GM23338 (cell line): ENCODE data around the gene BIN1. TPM values are rescaled to one million over a fixed set of nuclear protein-coding genes. Genes with fewer than 3 reads are reported as not detected.
A peak's percentile ranks its signal among the peaks of the same experiment; 100 is the strongest.

ENCODE experiments used
- ATAC-seq: fragments of 200-7000 bp; cut with Tn5 transposase; 3 replicates; pipeline ENCODE4 v1.9.1; 2020
- DNase-seq: peaks from one replicate; pipeline ENCODE4 v3.0.0-alpha.2; 2015; ENCODE audit warnings: low spot score
- H2AFZ ChIP-seq: fragments of 200-600 bp; sonication (generic); 2 replicates; pipeline ENCODE4 v1.8.0; 2016; ENCODE audit warnings: antibody characterized with exemption, mild to moderate bottlenecking, moderate library complexity
- H3F3A ChIP-seq: fragments of 200-600 bp; sonication (generic); replicated peaks from 2 replicates; pipeline ENCODE4 v1.8.0; 2017; ENCODE audit warnings: antibody characterized with exemption, mixed run types, low read depth
- H3K27ac ChIP-seq: fragments of 200-600 bp; sonication (generic); 2 replicates; pipeline ENCODE4 v1.6.1; 2016; ENCODE audit warnings: low read depth
- H3K27me3 ChIP-seq: fragments of 200-600 bp; sonication (generic); 2 replicates; pipeline ENCODE4 v1.8.0; 2016; ENCODE audit warnings: mild to moderate bottlenecking, mixed run types, moderate library complexity; ENCODE audit not compliant: insufficient read depth
- H3K36me3 ChIP-seq: fragments of 200-600 bp; sonication (generic); 2 replicates; pipeline ENCODE4 v1.8.0; 2016; ENCODE audit warnings: mild to moderate bottlenecking; ENCODE audit not compliant: insufficient read depth
- H3K4me1 ChIP-seq: fragments of 200-600 bp; sonication (generic); 2 replicates; pipeline ENCODE4 v1.8.0; 2016; ENCODE audit warnings: mild to moderate bottlenecking, moderate library complexity; ENCODE audit not compliant: insufficient read depth
- H3K4me2 ChIP-seq: fragments of 200-600 bp; sonication (generic); 2 replicates; pipeline ENCODE4 v1.7.1; 2017; ENCODE audit warnings: mixed run types
- H3K4me3 ChIP-seq: fragments of 200-600 bp; sonication (generic); 2 replicates; pipeline ENCODE4 v1.6.1; 2016; ENCODE audit warnings: mixed run types
- H3K79me2 ChIP-seq: fragments of 200-600 bp; sonication (generic); replicated peaks from 2 replicates; pipeline ENCODE4 v1.8.0; 2017; ENCODE audit warnings: mild to moderate bottlenecking; ENCODE audit not compliant: insufficient read depth
- H3K9me2 ChIP-seq: fragments of 200-600 bp; sonication (generic); 2 replicates; pipeline ENCODE4 v1.8.0; 2017; ENCODE audit not compliant: insufficient read depth
- H4K20me1 ChIP-seq: fragments of 200-600 bp; sonication (generic); replicated peaks from 2 replicates; pipeline ENCODE4 v1.8.0; 2017; ENCODE audit warnings: mild to moderate bottlenecking; ENCODE audit not compliant: insufficient read depth
- H3K27ac Mint-ChIP-seq: 2 replicates; pipeline ENCODE4 v1.8.0; 2020; ENCODE audit warnings: inconsistent platforms, mild to moderate bottlenecking, moderate library complexity, mixed read lengths
- H3K27me3 Mint-ChIP-seq: 3 replicates; pipeline ENCODE4 v1.8.0; 2022; ENCODE audit warnings: low read depth, mild to moderate bottlenecking, moderate library complexity, mixed read lengths, inconsistent platforms; ENCODE audit not compliant: insufficient read depth, poor library complexity
- H3K36me3 Mint-ChIP-seq: 3 replicates; pipeline ENCODE4 v1.8.0; 2021; ENCODE audit warnings: low read depth, mild to moderate bottlenecking, inconsistent platforms, moderate library complexity, mixed read lengths
- H3K4me1 Mint-ChIP-seq: 3 replicates; pipeline ENCODE4 v1.8.0; 2020; ENCODE audit warnings: mild to moderate bottlenecking, inconsistent platforms, mixed read lengths
- H3K4me3 Mint-ChIP-seq: 3 replicates; pipeline ENCODE4 v1.8.0; 2021; ENCODE audit warnings: moderate library complexity, mild to moderate bottlenecking, inconsistent platforms, mixed read lengths
- H3K9me3 Mint-ChIP-seq: 3 replicates; pipeline ENCODE4 v1.8.0; 2020; ENCODE audit warnings: moderate library complexity, mild to moderate bottlenecking, inconsistent platforms, mixed read lengths
- EZH2 ChIP-seq: fragments of 200-600 bp; sonication (generic); IDR thresholded peaks from one replicate; pipeline ENCODE4 v1.8.0; 2017; ENCODE audit warnings: antibody characterized with exemption, mild to moderate bottlenecking, low read depth; ENCODE audit not compliant: unreplicated experiment
- EZH2phosphoT487 ChIP-seq: fragments of 200-600 bp; sonication (generic); IDR thresholded peaks from one replicate; pipeline ENCODE4 v1.8.1; 2018; ENCODE audit warnings: antibody characterized with exemption; ENCODE audit not compliant: unreplicated experiment
- JUNB ChIP-seq: IDR thresholded peaks from one replicate; pipeline ENCODE4 v1.6.1; 2016; ENCODE audit warnings: antibody characterized with exemption; ENCODE audit not compliant: unreplicated experiment
- NANOG ChIP-seq: IDR thresholded peaks from 2 replicates; pipeline ENCODE4 v1.6.1; 2016; ENCODE audit warnings: antibody characterized with exemption, borderline replicate concordance
- POLR2AphosphoS5 ChIP-seq: IDR thresholded peaks from 2 replicates; pipeline ENCODE4 v1.6.1; 2016; ENCODE audit warnings: antibody characterized with exemption, low read depth
- REST ChIP-seq: IDR thresholded peaks from one replicate; pipeline ENCODE4 v1.6.1; 2018; ENCODE audit warnings: antibody characterized with exemption; ENCODE audit not compliant: unreplicated experiment
- STAT1 ChIP-seq: IDR thresholded peaks from one replicate; pipeline ENCODE4 v1.6.1; 2016; ENCODE audit warnings: antibody characterized with exemption; ENCODE audit not compliant: unreplicated experiment
- ZNF114 ChIP-seq: fragments of 250-450 bp; sonication (Bioruptor Pico); IDR thresholded peaks from 2 replicates; pipeline ENCODE4 v1.5.0; 2020; ENCODE audit warnings: mild to moderate bottlenecking, moderate library complexity
- ZNF331 ChIP-seq: fragments of 250-450 bp; sonication (Bioruptor Pico); IDR thresholded peaks from 2 replicates; pipeline ENCODE4 v1.5.0; 2020; ENCODE audit warnings: low read depth, mild to moderate bottlenecking, moderate library complexity
- ZNF462 ChIP-seq: fragments of 250-450 bp; sonication (Bioruptor Pico); IDR thresholded peaks from 2 replicates; pipeline ENCODE4 v1.5.0; 2020; ENCODE audit warnings: mild to moderate bottlenecking, moderate library complexity
- polyA plus RNA-seq: library from polyadenylated mRNA; unstranded; fragments of >200 nt; fragmentation: Nextera tagmentation; extraction: Ambion mirVana; gene quantifications from 2 replicates; pipeline ENCODE4 v1.2.1, GENCODE V29; 2016
- total RNA-seq: library from RNA; depleted of rRNA; stranded (reverse); fragments of >200 nt; shearing (Covaris generic); gene quantifications from 2 replicates; pipeline ENCODE4 v1.2.3, GENCODE V29; 2014
- TF ChIP-seq, protein P1 (sequence below): IDR thresholded peaks from 2 replicates; pipeline ENCODE4 v1.6.1; 2016; ENCODE audit warnings: antibody characterized with exemption
- TF ChIP-seq, protein P2 (sequence below), 2 experiments: fragments of 200-600 bp in 1 of 2; sonication (generic) in 1 of 2; conservative IDR thresholded peaks; 2 replicates each; pipeline versions ENCODE4 v1.5.1 to v1.6.1; 2016 to 2017; ENCODE audit warnings: antibody characterized with exemption in 2 of 2, low read depth in 2 of 2, mild to moderate bottlenecking in 2 of 2, moderate library complexity in 1 of 2

BIN1 gene
- total and polyA plus RNA-seq, 2 experiments from 2014 or later, result 30.1 to 56.4 TPM

- no peak for DNase-seq
- H3K27me3 Mint-ChIP-seq, result peaks cover 2% of the 10 kb centered on the region
- Histone ChIP-seq H3K27ac (no peak overlapping the region), H2AFZ (peak overlapping the region; percentile 14; the same call in 1 of the 2 replicates), H3K4me1 (no peaks in the 10 kb centered on the region), H3K4me3 (no peak overlapping the region), H3F3A (no peaks in the 10 kb centered on the region), H3K79me2 (no peaks in the 10 kb centered on the region), H3K36me3 (no peaks in the 10 kb centered on the region), H3K9me2 (no peaks in the 10 kb centered on the region), H3K4me2 (no peak overlapping the region), H4K20me1 (no peaks in the 10 kb centered on the region), H3K27me3 (no peaks in the 10 kb centered on the region)
- H3K36me3 Mint-ChIP-seq, result no peaks in the 10 kb centered on the region
- H3K4me1 Mint-ChIP-seq, result peaks cover 10% of the 10 kb centered on the region
- H3K9me3 Mint-ChIP-seq, result no peaks in the 10 kb centered on the region
- TF ChIP-seq, protein P1, sequence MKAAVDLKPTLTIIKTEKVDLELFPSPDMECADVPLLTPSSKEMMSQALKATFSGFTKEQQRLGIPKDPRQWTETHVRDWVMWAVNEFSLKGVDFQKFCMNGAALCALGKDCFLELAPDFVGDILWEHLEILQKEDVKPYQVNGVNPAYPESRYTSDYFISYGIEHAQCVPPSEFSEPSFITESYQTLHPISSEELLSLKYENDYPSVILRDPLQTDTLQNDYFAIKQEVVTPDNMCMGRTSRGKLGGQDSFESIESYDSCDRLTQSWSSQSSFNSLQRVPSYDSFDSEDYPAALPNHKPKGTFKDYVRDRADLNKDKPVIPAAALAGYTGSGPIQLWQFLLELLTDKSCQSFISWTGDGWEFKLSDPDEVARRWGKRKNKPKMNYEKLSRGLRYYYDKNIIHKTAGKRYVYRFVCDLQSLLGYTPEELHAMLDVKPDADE, result no peak
- TF ChIP-seq EZH2 (no peak), STAT1 (no peak), ZNF114 (CRISPR knock-in tag) (no peak), EZH2phosphoT487 (no peak), REST (no peak), ZNF462 (CRISPR knock-in tag) (no peak), ZNF331 (CRISPR knock-in tag) (no peak), POLR2AphosphoS5 (no peak), NANOG (no peak), JUNB (no peak)
- TF ChIP-seq, protein P2, sequence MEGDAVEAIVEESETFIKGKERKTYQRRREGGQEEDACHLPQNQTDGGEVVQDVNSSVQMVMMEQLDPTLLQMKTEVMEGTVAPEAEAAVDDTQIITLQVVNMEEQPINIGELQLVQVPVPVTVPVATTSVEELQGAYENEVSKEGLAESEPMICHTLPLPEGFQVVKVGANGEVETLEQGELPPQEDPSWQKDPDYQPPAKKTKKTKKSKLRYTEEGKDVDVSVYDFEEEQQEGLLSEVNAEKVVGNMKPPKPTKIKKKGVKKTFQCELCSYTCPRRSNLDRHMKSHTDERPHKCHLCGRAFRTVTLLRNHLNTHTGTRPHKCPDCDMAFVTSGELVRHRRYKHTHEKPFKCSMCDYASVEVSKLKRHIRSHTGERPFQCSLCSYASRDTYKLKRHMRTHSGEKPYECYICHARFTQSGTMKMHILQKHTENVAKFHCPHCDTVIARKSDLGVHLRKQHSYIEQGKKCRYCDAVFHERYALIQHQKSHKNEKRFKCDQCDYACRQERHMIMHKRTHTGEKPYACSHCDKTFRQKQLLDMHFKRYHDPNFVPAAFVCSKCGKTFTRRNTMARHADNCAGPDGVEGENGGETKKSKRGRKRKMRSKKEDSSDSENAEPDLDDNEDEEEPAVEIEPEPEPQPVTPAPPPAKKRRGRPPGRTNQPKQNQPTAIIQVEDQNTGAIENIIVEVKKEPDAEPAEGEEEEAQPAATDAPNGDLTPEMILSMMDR (conservative IDR thresholded peaks at IDR 0.05; ENCODE audit: low read depth in 2 of 2), result no peak
- no peak for ATAC-seq
- no peak overlapping the region for H3K4me3 Mint-ChIP-seq
- no peak overlapping the region for H3K27ac Mint-ChIP-seq
These were observed 89.4 kb downstream of the BIN1 start for GRCh38 chr2:127017548-127017947.
